Ureter (tissue), 1 donor: ENCODE data around the gene SAMD9L. TPM values are rescaled to one million over a fixed set of nuclear protein-coding genes. Genes with fewer than 3 reads are reported as not detected.
"Not testable (repeated sequence)": the region's sequence is repeated elsewhere in the genome, so short reads cannot be mapped to it uniquely, and the experiment has no call there.

Experiments used
- DNase-seq: peaks from one replicate; pipeline ENCODE4 v3.0.0-alpha.2; 2020; ENCODE audit warnings: low spot score
- total RNA-seq: library from RNA; stranded (reverse); gene quantifications from one replicate; pipeline ENCODE4 v1.2.4, GENCODE V29; 2023
- donor health status: DM: yes; HTN: yes; CAD: no.

Gene SAMD9L
- total RNA-seq, 1 donor from 2014 or later: 15.9 TPM

DNA sequence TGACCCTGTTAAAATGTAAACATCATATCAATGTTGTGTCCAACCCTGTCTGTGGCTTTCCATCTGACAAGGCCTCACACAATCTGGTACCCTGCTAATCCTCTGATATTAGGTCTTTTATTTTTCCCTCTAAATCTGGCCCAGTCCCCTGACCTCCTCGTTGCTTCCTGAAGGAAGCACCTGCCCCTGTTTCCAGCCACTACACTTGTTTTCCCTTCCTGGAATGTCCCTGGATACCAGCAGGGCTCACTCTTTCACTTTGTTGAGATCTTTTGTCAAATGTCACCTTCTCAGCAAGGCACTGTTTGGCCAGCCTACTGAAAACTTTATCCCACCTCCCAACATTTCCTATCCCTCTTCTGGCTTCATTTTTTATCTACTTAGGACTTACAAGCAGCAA, 2.1 kb downstream of the SAMD9L start:
- DNase-seq: no peak

DNA sequence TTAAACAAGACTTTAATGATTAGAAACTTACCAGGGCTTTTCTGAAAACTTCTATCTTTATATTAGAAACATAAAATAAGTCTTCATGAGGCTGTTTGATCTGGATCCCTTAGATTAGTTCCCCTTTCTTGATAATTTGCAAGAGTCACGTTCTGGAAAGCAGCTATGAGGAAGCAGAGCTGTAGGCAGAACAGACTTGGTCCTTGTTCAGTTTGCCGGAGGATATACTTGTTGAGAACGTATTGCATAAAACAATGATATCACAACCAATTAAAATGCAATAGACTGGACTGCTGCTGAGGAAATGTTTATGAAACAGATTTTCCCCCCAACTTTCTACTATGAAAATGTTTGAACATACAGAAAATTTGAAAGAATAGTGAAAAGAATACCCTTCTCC, 2.8 kb downstream of the SAMD9L start:
- no peak for DNase-seq

DNA sequence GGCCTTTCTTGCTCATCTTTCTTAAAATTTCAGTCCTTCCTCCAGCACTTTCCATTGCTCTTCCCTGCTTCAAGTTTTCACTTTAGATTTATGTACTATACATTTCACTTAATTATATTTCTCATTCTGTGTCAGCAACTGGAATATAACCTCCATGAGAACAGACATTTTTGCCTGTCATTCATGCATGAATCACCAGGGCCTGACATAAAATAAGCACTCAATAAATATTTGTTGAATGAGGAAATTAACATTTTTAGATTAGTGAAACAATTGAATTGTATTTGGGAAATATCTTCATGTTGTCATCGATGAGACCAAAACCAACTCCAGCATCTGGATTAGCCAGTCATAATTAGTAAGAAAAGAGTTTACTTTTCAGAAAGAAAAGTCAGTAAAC, 6.1 kb downstream of the SAMD9L start:
- no peak for DNase-seq

DNA sequence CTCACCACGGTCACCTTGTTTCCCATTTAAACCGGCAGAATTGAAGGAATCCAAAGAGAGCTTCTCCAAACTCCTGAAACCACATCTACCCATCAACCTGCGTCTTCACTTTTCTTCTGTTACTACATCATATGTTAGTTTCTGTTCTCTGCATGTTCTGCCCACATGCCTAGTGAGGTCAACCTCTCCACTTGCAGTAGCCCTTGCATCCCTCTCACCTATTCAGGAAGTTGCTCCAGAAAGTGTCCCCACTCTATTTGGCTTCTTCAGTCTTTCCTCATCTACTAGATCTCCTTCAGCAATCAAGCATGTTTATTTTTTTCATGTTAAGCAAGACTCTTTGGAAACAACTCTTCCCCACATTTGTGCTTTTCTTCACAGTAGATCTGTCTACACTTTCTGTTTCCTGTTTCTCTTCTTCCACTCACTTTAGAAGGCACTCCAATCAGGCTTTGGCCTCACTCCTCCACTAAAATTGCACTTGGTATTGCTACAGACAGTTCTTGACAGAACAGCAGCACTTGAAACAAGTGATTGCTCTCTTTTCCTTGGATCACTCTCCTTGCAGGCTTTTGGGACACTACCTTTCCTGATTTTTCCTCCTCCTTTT, 7.5 kb downstream of the SAMD9L start:
- no peak for DNase-seq

DNA sequence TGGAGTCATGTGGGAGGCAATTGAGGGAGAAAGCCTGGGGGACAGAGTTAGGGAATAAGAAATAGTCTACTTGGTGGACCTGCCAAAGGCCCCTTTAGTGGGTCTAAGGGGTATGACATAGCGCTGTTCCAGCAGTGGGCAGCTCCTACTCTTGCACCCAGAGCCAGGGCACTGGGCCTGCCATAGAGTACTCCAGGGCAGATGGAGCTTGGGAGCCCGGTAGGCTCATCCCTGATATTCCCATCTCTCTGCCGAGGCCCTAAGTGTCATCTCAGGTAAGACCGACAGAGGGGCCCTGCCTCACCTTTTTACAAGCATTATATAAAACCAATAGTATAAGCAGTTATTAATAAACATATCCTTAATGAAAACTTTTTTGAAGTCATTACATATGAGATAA, 9.6 kb downstream of the SAMD9L start:
- no peak for DNase-seq

DNA sequence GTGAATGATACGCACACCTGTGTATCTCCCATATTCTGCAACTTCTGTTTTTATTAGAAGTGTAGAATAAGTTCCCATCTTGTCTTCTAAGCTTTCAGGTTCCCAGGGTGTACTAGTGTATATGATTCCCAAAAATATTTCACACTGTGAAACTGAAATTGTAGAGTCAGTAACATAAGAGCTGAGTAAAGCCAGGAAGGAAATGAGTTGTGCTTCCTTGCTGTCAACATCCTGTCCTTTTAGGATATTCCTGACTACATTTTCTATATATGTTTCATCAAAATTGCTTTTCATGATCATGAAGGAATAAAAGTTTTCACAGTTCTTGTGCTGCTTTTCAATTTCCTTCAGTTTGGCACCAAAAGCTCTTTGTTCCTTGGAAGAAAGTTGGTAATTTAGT, 15.2 kb downstream of the SAMD9L start:
- DNase-seq: no peak

DNA sequence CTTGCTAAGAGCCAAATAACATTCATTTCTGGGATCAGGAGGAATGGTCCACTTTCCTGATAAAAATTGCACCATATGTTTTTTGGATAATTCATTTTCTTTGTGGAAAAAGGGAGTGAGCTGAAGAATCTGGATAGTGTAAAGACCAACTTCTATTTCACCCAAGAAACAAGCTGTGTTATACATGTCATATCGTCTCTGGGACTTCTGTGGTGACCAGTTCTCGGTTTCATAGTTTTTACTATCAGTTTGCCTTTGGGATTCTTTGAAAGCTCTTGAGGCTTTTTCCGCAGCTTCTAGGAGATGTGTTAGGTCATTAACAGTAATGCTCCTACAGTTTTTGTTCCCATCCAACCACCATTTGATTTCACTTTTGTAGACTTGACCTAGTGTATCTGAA, 16.0 kb downstream of the SAMD9L start:
- DNase-seq: no peak

DNA sequence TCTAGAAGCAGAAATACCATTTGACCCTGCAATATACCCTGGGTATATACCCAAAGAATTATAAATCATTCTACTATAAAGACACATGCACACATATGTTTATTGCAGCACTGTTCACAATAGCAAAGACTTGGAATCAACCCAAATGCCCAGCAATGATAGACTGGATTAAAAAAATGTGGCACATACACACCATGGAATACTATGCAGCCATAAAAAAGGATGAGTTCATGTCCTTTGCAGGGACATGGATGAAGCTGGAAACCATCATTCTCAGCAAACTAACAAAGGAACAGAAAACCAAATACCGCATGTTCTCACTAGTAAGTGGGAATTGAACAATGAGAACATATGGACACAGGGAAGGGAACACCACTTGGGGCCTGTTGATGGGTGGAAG, 21.2 kb downstream of the SAMD9L start:
- DNase-seq: not testable (repeated sequence)

DNA sequence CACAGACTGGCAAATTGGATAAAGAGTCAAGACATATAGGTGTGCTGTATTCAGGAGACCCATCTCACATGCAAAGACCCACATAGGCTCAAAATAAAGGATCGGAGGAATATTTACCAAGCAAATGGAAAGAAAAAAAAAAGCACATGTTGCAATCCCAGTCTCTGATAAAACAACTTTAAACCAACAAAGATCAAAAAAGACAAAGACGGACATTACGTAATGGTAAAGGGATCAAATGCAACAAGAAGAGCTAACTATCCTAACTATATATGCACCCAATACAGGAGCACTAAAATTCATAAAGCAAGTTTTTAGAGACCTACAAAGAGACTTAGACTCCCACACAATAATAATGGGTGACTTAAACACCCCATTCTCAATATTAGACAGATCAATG, 24.7 kb downstream of the SAMD9L start:
- not testable (repeated sequence) for DNase-seq

DNA sequence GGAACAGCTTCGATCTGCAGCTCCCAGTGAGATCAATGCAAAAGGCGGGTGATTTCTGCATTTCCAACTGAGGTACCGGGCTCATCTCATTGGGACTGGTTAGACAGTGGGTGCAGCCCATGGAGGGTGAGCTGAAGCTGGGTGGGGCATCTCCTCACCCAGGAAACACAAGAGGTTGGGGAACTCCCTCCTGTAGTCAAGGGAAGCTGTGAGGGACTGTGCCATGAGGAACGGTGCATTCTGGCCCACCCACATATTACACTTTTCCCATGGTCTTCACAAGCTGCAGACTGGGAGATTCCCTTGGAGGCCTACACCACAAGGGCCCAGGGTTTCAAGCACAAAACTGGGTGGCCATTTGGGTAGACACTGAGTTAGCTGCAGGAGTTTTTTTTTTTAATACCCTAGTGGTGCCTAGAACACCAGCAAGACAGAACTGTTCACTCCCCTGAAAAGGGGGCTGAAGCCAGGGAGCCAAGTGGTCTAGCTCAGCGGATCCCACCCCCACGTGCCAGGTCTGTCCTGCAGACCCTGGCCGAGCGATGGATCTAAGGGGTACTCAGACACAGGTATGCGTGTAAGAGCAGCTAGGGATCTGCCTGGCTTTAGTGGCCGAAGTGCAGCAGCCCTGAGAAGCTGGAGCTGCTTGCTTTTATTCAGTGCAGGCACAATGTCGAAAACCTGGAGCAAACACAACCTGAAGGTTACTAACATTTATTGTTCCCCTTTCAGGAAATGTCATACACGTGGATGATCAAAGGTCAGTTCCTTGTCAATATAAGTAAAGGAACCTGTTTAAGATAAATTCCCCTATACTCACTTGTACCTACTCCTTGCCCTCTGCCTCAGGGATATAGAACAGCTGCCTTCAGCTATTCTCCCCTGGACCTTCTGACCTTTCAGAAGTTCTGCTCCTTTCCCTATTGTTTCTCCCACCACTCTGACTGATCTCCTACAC, 27.3 kb downstream of the SAMD9L start:
- DNase-seq: no peak

DNA sequence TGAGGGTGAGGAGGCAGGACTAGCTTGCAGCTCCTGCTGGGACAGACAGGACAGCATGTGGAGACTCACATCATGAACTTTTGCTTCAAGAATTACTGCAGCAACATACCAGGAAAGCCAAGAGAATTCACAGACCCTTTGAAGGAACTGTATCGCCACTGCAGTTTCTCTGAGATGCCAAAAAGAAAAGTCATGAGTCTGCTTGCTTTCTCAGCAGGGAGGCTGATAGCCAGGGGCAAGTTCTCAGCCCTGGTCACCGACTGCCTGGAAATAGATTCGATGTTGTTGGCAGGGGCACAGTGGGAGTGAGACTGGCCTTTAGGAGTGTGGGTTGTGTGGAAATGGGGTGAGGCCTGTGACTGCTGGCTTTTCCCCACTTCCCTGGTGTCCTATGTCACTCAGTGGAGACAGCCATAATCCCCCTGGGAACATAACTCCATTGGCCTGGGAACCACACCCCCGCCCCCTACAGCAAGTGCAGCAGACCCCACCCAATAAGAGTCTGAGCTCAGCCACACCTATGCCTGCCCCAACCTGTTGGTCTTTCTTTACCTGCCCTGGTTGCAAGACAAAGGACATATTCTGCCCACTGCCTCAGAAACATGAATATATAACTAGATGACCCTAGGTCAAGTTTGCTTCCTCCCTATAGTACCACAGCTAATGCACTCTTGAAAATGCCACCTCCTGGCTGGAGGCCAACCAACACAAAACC, 28.8 kb downstream of the SAMD9L start:
- no peak for DNase-seq

DNA sequence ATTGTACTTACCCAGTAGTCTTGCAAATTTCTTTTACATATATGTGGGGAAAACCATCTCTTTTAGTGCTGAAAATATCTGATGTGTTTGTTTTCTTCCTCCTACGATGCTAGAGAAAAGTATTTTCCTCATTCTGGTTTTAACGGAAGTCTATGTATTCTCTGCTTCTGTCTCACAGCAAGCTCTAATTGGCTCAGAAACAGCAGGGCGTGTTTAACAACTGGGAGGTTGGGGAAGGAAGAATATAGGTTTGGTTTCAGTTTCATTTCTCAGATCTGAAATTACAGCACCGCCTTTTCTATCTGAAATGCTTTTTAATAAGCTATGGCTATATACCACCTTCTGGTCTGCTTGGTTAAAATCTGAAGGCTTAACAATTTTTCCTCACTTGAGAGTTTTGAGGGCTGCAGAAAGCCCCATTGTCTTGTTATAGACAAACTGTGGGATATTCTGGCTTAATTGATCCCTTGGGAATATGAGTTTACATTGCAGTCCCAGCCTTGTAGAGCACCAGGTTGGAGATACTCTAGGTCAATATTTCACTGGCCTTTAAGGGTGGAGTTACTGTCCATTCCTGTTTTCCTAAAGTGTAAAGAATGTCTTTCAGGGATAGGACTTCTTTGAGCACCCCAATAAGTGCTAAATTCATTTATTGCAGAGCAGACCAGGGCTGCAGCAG, 30.2 kb downstream of the SAMD9L start, which contains the start of gene SAMD9:
Gene SAMD9, minus strand, starts transcription at position 128 of the 679 bp plus-strand sequence. CDS start 11,882 bp downstream, outside the sequence.
- peak; percentile 51 for DNase-seq

DNA sequence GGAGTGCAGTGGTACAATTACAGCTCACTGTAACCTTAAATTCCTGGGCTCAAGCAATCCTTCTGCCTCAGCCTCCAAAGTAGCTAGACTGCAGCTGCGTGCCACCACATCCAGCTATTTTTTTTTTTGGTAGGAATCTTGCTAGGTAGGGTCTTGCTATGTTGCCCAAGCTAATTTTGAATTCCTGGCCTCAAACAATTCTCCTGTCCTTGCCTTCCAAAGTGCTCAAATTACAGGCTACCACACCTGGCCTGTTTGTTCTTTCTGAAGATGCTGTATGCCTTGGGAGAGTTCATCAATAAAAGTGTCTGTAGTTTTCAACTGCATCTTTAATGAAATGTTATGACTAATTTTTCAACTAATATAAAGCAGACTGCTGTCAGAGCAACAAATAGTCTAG, 30.9 kb downstream of the SAMD9L start:
- no peak for DNase-seq

DNA sequence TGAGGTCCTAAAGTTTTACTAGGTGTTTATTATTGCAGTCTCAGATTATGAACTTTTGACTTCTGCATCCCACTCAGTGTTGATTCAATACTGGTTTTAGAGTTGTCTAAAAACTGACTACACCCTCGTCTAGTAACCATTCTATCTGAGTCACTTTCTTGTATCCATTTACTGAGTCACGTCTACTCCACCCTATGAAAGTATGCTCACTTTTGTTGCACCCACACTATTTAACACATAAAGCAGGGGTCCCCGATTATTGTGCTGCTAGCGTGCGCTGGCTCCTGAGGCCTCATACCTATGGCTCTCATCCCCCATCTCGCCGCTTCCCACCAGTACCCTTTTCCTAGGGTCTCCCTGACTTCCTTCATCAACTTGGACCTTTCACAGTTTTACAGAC, 32.4 kb downstream of the SAMD9L start:
- no peak for DNase-seq

DNA sequence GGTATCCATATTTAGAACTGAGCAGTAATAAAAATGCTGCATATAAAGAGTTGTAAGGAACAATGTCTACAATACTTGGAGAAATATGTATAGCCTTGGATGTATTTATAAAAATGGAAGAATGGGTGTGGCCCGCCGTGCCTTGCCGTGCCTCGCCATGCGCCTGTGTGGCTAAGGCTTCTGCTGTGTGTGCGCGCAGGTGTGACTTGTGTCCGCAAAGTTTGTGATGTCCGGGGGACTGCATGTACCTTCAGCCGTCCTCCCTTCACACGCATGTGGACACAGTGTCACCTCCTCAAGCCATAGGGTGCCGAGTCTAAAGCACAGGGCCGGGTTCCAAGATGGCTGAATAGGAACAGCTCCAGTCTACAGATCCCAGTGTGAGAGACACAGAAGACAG, 40.2 kb downstream of the SAMD9L start:
- DNase-seq: no peak

DNA sequence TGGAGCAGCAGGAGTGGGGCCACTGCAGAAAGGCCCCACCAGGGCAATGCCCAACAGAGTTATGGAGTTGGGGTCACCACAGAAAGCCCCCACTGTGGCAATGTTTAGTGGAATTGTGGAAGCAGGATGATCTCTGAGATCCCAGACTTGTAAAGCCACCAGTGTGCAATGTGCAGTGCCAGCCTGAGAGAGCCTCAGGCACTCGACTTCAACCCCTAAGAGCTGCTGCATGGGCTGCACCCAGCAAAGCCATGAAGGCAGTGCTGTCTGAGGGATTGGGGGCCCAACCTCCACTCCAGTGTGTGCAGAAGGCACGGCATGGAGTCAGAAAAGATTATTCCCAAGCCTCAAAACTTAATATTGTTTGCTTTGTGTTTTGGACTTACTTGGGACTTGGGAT, 50.8 kb downstream of the SAMD9L start:
- DNase-seq: no peak

DNA sequence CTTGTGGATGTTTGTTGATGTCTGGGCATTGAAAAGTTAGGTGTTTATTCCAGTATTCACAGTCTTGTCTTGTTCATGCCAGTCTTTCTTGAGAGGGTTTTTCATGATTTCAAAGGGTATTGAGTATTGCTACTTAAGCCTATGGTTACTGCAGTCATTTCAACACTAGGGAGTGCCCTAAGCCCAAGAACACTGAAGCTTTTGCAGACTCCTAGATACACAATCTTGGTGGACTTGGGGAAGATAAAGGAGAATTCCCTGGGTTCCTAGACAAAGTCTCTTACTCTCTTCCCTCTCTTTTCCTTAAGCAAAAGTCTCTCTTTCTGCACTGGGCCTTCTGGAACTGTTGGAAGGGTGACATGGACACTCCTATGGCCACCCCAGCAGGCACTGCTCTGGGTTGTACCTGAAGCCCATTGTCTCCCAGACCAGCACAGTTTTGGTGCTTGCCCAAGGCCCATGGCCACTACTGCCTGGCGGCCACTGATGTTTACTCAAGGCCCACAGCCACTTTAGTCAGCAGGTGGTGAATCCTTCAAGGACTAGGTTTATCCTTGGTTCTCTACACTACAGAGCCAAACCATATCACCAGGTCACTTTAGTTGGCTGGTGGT, 55.3 kb downstream of the SAMD9L start:
- DNase-seq: no peak
